ENCODE data around the gene SPATA6L.

The SPATA6L gene

DNA sequence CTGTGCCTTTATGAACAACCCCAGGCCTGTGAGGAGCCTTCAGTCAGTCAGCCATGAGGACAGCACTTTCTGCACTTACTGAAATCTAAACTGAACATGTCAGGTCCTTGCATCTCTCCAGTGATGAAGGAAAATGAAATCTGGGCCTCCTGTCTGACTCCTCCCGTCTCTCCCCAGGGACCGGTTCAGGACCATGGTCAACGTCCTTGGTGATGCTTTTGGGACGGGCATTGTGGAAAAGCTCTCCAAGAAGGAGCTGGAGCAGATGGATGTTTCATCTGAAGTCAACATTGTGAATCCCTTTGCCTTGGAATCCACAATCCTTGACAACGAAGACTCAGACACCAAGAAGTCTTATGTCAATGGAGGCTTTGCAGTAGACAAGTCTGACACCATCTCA is 81.1 kb downstream of the SPATA6L start:
- DNase-seq (ENCODE audit: low read depth in 3 of 3) = no peak

DNA sequence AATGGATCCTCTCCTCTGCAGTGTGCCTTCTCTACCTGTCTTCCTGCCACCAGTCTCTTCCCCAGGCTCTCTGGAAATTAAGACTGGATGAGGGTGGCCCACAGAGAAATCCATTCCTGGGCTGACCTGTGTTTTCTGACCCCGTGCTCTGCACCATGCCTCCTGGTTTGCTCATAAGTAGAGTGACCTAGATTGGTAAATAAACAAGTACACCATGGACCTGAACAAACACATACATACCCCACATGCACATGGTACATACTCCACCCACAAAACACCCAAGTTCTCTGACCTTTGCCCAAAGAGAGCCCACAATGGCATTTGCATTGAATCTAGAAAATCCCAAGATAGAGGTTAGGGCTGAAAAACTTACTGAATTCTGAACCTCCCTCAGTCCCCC is 81.6 kb downstream of the SPATA6L start:
- DNase-seq (ENCODE audit: low read depth in 3 of 3) = no peak

DNA sequence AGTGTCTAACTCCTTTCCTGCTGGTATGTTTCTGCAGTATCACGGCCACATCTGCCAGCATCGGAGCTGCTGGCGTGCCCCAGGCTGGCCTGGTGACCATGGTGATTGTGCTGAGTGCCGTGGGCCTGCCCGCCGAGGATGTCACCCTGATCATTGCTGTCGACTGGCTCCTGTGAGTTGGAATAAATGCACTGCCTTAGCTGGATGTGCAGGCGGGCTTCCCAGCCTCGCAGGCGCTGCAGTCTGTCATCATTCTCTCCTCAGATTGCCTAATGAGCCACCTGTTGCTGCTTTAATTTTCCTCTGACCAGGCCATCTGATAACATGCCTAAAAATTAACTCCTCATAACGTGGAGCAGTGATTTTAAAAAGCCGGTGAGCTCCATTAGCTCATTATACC is 83.3 kb downstream of the SPATA6L start:
- no peak for DNase-seq (ENCODE audit: low read depth in 3 of 3)

DNA sequence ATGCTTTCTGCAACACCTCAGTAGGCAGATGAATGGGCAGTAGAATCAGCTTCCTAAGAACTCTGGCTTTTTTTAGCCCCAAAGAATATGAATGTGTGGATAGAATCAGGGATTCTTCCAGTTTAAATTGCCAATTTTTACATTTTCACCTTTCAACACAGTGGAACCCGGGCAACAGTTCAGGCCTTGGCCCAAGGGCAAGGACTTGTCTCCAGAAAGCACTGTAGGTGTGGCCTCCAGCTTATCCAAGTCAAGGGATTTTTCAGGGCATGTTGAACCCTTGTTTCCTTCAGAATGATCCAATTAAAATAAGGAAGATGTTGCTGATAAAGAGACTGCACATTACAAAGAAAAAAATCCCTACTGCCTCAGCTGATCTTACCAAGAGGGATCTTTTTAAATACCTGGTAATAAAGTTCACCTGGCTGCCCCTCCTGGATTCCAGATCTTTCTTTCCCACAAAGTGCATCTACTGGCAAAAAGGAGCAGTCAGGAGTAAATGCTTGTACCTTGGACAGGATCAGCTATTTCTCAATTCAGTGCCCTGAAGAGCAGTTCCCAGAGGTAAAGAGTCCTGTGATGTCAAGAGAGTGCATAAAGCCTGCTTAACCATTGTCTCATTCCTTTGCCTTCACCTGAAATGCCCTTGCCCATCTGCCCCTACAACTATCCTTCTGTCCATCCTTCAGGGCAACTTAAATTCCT is 84.3 kb downstream of the SPATA6L start:
- DNase-seq (ENCODE audit: low read depth in 3 of 3) = no peak

DNA sequence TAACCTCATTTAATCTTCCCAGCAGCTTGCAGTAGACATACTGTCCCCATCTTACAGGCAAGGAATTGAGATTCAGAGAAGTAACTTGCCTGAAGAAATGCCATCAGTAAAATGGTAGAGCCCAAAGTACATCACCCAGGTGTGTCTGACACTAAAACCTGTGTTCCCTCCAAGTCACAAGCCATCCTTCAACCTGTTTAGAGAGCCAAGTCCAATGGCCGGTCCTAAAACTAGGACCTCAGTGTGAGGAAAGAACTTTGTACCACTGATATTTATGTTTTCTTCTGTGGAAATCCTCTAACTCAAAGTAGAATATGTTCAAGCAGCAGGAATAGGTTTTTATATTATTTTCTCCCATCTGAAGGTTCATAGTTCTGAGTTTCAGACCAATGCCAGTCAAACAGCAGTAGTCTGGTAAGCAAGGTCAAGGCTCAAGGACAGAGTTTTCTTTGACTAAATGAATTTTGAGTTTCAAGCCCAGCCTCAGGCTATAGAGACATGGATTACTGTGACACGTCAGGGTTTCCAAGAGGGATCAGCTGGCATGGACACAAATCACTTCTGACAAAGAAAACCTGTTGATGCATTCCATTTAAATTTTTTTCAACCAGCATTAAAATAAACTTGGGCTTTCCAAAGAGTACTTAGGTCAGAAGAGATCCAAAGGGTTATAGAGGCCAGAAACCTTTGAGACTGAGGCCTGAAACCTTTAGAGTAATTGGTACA is 85.1 kb downstream of the SPATA6L start:
- no peak for DNase-seq (ENCODE audit: low read depth in 3 of 3)

DNA sequence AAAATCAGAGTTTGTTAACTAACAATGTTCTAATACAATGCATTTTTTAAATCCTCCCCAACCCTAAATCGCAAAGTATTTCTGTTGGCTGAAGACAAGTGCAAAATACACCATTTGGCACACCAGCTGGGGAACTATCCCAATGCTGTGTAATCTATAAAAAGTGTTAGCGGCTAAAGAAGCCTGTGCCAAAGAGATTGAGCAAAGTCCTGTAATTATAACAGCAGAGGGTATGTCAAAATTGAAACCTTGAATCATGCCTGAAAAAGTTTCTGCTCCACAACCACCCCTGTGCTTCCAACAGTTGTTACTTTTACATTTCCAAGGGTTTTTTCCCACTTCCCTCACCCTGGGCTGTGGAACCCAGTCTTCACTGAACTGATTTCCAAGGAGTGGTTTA is 87.3 kb downstream of the SPATA6L start:
- DNase-seq (ENCODE audit: low read depth in 3 of 3) = no peak

DNA sequence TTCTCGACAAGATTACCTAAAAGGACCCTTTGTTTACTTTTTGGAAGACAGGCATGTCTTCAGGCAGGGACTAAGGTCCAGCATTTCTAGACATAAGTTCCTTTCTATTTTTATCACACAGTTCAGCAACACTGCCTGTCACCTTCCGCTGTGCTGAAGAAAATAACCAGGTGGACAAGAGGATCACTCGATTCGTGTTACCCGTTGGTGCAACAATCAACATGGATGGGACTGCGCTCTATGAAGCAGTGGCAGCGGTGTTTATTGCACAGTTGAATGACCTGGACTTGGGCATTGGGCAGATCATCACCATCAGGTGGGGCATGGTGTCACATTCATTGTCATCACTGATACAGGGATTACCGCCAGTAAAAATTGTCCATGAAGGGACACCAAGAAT is 89.8 kb downstream of the SPATA6L start:
- no peak for DNase-seq (ENCODE audit: low read depth in 3 of 3)

DNA sequence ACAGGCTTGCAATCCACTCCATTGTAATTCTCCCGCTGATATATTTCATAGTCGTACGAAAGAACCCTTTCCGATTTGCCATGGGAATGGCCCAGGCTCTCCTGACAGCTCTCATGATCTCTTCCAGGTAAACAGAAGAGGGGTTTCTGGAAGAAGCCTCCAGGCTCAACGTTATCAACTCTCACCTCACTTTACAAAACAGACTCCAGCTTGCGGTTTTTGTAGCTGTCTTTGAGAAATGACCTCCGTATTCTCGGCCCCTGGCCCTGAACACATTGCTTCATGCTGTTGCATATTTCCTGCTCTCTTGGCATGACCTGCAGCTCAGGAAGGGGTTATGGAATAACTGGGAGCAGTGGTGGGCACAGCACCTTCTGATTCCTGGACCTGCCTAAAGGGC is 90.3 kb downstream of the SPATA6L start:
- DNase-seq (ENCODE audit: low read depth in 3 of 3) = no peak

DNA sequence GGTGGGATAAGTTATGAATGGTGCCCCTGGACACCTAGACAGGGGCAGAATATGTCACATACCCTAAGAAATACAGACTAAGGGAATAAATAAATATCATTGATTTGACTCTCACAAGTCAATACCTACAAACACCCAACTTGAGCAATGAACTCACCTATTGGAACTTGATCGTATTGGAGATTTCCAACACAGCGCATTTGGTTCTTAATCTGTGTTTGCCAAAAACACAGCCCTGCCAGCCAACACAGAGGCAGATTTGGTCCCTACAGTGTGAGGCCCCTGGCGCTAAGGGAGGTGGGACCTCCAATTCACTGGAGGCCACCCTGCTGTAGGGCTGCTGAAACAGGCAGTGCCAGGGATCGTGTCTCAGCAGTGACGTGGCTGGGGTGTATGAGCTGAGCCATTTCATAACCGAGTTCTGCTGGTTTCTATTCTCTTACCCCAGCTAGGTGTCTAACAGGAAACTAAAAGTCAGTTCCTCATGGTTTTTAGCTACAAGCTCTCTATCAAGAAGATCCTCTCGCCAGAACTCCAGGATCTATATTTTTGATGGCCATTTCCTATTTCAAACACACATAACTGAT is 91.5 kb downstream of the SPATA6L start:
- no peak for DNase-seq (ENCODE audit: low read depth in 3 of 3)

DNA sequence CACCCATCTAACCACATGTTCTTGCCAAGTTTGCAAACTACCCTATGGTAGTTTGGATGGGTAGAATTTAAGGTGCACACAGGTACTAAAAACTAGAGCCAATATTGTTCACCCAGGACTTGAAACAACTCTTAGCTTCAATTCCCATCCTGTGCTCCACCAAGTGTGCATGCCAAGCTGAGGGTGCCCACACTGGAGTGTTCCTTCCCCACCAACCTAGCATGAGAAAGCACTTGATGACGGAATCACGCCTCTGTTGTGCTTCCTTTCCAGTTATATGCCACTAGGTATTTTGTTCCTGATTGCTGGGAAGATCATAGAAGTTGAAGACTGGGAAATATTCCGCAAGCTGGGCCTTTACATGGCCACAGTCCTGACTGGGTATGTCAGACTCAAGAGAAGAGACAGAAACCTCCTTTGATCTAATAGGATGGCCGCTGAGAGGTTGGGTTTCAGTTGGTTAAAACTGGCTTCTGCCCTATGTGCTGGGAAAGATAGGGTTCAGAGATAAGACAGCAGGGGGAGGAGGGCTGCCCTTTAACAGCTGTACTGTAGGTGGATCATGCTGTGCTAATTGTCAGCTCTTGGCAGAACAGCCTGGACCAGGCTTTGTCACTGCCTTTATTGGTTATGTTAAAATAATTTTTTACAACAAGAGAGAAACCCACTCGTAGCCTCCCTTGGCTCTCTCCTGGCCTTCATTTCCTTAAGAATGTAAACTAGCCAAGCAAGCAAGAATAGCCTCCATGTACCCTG is 92.5 kb downstream of the SPATA6L start:
- no peak for DNase-seq (ENCODE audit: low read depth in 3 of 3)

DNA sequence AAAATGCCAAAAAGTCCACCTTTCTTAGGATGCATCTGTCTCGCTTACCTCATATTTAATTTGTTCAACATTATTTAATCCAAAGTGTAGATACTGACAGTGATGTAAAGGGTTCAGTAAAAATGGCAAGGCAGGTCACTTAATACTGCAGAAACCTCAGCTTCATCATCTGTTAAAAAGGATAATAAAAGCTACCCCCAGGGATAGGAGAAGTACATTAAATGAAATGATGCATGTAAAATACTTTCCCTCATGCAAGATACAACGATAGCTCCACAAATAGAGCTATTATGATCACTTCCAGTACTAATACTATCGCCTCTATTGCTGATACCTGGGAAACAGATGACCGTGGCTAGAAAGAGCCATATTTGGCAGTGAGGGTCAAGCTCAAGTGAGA is 93.1 kb downstream of the SPATA6L start:
- DNase-seq (ENCODE audit: low read depth in 3 of 3) = no peak

DNA sequence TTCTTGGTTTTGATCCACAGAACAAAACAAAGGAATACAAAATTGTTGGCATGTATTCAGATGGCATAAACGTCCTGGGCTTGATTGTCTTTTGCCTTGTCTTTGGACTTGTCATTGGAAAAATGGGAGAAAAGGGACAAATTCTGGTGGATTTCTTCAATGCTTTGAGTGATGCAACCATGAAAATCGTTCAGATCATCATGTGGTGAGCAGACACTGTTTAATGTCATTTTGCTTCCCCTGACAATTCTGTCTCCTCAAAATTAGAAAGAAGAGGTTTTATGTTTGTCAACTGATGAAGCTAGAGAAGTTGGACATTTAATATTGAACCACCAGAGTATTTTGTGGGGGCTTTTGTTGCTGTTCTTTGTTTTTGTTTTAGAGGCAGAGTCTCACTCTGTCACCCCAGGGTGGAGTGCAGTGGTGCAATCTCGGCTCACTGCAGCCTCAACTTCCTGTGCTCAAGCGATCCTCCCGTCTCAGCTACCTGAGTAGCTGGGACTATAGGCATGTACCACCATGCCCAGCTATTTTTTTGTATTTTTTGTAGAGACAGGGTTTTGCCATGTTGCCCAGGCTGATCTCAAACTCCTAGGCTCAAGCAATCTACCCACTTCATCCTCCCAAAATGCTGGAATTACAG is 94.0 kb downstream of the SPATA6L start:
- no peak for DNase-seq (ENCODE audit: low read depth in 3 of 3)

DNA sequence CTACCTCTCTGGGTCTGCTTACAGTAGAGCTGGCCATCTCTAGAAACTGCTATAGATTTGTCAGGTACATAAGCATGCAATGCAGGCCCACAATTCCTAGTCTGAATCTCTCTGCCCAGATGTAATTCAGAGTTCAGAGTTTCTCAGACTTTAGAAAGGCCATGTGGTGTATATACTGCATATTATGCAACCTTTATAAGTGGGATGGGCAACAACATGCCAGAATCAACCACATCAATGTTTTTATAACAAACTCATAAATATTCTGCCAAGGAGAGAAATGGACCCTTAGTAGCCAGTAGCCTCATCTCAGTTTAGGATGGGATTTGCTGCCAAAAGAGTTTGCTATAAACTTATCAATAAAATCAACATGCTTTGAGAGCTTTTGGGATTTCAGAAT is 97.2 kb downstream of the SPATA6L start:
- no peak for DNase-seq (ENCODE audit: low read depth in 3 of 3)

DNA sequence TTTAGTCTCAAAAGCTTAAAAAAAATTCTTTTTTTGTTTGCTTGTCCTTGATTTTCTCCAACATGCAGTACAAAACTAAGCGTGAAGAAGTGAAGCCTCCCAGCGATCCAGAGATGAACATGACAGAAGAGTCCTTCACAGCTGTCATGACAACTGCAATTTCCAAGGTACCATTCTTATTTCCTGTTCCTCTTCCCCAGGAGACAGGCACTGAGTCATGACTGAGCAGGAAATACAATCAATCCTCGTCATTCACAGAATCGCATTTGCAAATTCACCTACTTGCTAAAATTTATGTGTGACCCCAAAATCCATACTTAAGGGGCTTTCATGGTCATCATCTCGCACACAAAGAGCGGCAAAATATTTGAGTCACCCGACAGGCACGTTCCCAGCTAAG is 98.7 kb downstream of the SPATA6L start:
- DNase-seq (ENCODE audit: low read depth in 3 of 3) = no peak

DNA sequence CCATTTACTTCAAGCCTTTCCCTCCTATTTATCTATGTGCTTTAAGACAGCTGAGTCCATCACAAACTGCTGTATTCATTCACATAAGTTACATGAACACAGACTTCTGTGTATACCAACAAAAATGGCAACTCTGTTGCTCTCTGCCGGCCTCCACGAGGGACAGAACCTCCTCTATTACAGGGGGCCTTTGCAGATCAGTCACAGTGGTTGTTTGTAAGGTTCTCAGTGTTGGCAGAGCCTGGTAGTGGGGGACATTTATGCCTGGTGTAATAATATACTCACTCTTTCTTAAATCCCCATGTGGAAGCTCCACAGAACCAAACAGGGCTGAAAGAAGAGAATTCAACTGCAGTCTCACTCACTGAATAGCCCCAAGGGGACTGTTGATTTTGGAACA is 99.5 kb downstream of the SPATA6L start:
- DNase-seq (ENCODE audit: low read depth in 3 of 3) = no peak

DNA sequence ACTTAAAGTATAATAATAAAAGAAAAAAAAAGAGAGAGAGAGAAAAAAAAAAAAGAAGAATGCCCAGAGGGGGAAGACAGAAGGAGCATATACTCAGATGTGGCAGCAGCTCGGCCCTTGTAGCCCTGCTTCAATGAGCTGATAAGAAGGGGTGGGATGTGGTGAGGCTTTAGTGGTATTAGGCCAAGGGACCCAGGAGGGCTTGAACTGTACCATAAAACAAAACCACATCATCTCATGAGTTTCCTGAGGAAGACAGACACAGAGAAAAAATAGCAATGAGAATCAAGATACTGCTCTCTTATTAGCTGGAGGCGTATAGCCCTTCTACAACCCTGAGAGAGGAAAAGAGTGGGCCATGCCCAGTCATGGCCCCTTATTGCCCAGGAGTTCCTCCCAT is 103.2 kb downstream of the SPATA6L start:
- no peak for DNase-seq (ENCODE audit: low read depth in 3 of 3)

DNA sequence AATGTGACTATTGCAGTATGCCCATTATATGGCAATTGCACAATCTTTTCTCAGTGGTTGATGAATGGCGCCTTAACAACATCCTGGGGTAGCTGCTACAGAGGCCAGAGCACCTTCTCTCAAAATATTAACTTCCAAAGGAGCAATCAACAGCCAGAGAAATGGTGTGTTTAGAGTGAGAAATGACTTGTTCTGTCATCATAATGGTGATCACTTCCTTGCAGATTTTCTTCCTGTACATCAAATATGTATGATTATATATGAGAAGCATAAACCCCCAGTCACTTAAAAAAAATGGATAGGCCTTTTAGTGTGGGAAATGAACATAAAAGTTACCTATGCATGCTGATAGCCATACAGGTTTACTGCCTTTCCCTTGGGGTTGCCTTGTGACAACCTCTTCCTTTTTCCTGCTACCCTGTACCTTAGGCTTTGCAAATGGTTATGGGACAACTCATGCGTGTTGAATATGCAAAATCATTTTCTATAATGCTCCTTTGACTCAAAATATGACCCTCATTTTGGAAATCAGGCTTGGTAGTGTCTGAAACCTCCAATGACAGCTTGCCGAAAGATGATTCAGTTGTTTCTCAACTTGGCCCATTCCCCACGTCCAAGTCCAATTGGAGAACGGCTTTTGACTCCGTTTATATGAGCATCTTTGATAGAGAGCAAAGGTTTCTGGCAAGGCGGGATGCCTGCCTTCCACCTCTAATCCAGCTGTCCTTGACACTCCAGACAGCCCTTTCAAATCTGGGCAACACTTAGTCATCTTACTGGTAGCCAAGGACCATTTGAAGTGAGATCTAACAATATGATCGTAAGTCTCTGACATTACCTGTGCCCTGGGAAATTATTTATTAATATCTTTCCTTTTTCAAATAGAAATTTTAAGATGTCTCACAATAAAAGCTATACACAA is 106.8 kb downstream of the SPATA6L start:
- DNase-seq (ENCODE audit: low read depth in 3 of 3) = no peak

DNA sequence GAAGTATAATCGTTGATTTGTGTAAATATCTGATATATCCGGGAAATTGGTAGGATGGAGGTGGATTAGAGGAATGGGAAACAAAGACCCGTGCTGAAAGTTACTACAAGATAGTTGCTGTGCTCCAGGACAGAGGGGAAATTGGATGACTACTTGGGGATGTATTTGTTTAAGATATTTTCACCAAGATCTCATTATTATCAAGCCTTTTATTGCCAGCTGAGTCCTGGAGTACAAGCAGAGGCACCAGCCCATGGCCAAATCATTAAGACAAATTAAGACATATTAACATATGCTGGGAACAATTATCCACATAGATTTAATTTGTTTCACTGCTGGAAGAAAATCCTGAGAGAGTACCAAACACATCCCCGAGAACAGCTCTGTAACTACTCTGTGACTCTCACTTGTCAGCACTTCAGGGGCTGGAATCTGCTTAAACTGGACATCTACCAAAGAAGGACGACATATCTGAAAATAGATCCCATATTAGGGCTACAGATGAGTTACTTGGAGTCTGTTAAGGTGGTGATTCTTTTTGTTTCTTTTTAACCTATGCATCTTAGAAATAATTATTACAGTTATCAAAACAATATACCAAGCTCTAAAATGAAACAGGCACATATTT is 107.8 kb downstream of the SPATA6L start:
- no peak for DNase-seq (ENCODE audit: low read depth in 3 of 3)

DNA sequence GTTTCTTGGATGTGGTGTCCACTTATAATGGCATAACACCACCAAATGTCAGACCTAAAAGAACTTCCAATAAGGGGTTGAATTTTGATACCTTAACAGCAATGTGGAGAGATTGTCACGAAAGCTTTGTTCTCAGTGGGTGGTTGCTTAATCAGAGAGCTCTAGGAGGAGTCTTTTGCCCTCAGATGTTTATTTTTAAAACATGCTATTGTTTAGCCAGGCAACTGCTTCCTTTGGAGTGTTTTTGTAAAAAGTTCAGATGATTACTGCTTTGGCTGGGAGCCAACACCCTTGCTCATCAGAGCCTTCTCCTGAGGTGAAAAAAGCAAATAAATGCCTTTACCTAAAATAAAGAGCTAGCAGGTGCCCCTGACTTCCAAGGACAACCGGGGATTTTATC is 111.0 kb downstream of the SPATA6L start:
- DNase-seq (ENCODE audit: low read depth in 3 of 3) = no peak

DNA sequence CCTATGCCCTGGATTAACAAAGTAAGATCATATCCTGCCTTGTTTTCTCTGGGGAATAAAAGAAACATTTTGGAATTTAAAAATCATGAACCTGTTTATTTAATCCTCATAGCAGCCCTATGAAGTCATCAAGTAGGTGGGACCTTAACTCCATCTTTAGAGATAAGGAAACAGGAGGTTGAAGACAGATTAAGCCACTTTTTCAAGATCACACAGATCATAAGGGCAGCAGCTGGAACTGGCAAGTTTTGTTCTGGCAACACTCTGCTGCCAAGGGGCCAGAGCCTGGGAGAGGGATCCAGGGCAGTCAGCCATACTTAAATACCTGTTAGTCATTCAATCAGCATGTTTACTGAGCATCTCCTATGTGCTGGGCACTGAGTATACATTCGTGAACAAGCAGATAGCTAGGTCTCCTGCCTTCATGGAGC is 112.3 kb downstream of the SPATA6L start:
- DNase-seq (ENCODE audit: low read depth in 3 of 3) = no peak
